ENCODE data around the gene B4GALT1.

DNA sequence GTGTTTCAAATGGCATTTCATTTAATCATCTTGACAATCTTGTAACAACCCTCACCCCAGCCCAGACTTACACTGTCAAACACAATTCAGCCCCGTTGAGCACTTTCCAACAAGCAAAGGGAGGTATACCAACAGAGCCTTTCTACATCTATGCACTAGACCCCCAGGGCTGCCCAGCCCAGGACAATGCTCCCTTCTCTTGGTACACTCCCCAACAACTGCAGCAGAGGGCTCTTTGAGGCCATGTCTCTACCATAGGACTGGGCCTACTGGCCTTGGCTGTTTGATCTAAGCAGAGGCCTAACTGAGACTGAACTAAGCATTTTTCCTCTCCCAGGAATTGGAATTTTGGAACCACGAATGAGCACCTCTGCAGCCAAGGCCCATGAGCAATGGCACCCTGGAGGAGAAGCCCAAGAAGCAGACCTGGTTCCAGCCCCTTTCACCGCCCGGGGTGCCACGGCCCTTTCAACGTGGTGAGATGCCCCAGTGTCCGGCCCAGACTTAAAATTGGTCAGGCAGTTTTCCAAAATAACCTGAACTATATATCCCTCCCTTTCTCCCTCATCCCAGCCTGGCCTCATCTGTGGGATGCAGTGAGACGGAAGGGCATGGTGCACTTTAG is 43.6 kb downstream of the B4GALT1 start:
- TF ChIP-seq, protein P1, sequence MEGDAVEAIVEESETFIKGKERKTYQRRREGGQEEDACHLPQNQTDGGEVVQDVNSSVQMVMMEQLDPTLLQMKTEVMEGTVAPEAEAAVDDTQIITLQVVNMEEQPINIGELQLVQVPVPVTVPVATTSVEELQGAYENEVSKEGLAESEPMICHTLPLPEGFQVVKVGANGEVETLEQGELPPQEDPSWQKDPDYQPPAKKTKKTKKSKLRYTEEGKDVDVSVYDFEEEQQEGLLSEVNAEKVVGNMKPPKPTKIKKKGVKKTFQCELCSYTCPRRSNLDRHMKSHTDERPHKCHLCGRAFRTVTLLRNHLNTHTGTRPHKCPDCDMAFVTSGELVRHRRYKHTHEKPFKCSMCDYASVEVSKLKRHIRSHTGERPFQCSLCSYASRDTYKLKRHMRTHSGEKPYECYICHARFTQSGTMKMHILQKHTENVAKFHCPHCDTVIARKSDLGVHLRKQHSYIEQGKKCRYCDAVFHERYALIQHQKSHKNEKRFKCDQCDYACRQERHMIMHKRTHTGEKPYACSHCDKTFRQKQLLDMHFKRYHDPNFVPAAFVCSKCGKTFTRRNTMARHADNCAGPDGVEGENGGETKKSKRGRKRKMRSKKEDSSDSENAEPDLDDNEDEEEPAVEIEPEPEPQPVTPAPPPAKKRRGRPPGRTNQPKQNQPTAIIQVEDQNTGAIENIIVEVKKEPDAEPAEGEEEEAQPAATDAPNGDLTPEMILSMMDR (IDR thresholded peaks at IDR 0.05) = no peak
- TF ChIP-seq ZFX (IDR thresholded peaks at IDR 0.05; ENCODE audit: borderline replicate concordance) = no peak

Measured in 22Rv1 (cell line).